SK-N-SH treated with all-trans-retinoic acid at 6 μM for 48 hours (cell line): ENCODE data around the gene DNASE1L3.

Experiments
- ATAC-seq: fragments of 200-7000 bp; cut with Tn5 transposase; 3 replicates; pipeline ENCODE4 v1.9.1; 2020; ENCODE audit warnings: mild to moderate bottlenecking, moderate library complexity
- ARNTL ChIP-seq: fragments of 450-650 bp; formaldehyde crosslinking; IDR thresholded peaks from 2 replicates; pipeline ENCODE4 v1.5.0; 2020; ENCODE audit warnings: low read depth, mild to moderate bottlenecking, moderate library complexity, borderline replicate concordance
- BACH2 ChIP-seq: fragments of 250-450 bp; sonication (Bioruptor Pico); IDR thresholded peaks from 2 replicates; pipeline ENCODE4 v1.9.0; 2021; ENCODE audit warnings: mild to moderate bottlenecking, borderline replicate concordance
- CSDC2 ChIP-seq: fragments of 250-450 bp; sonication (Bioruptor Pico); IDR thresholded peaks from 2 replicates; pipeline ENCODE4 v1.5.0; 2020; ENCODE audit warnings: mild to moderate bottlenecking, moderate library complexity
- ESRRG ChIP-seq: fragments of 250-450 bp; sonication (Bioruptor Pico); IDR thresholded peaks from 2 replicates; pipeline ENCODE4 v1.6.1; 2021; ENCODE audit warnings: mild to moderate bottlenecking
- GLIS3 ChIP-seq: fragments of 250-450 bp; sonication (Bioruptor Pico); IDR thresholded peaks from 2 replicates; pipeline ENCODE4 v1.5.0; 2020; ENCODE audit warnings: mild to moderate bottlenecking, moderate library complexity
- OSR1 ChIP-seq: fragments of 250-450 bp; sonication (Bioruptor Pico); IDR thresholded peaks from 2 replicates; pipeline ENCODE4 v1.8.0; 2022; ENCODE audit warnings: moderate library complexity, mild to moderate bottlenecking, inconsistent platforms
- POU6F1 ChIP-seq: fragments of 250-450 bp; sonication (Bioruptor Pico); IDR thresholded peaks from 2 replicates; pipeline ENCODE4 v1.8.0; 2021; ENCODE audit warnings: low read depth, mild to moderate bottlenecking, moderate library complexity, borderline replicate concordance
- PPARA ChIP-seq: fragments of 250-450 bp; sonication (Bioruptor Pico); IDR thresholded peaks from 2 replicates; pipeline ENCODE4 v1.5.0; 2020; ENCODE audit warnings: mild to moderate bottlenecking, borderline replicate concordance
- RARB ChIP-seq: fragments of 250-450 bp; sonication (Bioruptor Pico); IDR thresholded peaks from 2 replicates; pipeline ENCODE4 v1.8.0; 2021; ENCODE audit warnings: mild to moderate bottlenecking, moderate library complexity
- SNAI2 ChIP-seq: fragments of 250-450 bp; sonication (Bioruptor Pico); IDR thresholded peaks from 2 replicates; pipeline ENCODE4 v1.5.0; 2020; ENCODE audit warnings: mild to moderate bottlenecking, moderate library complexity
- TCF4 ChIP-seq: fragments of 250-450 bp; sonication (Bioruptor Pico); IDR thresholded peaks from 2 replicates; pipeline ENCODE4 v1.8.0; 2021; ENCODE audit warnings: mild to moderate bottlenecking, moderate library complexity, borderline replicate concordance
- TOX ChIP-seq: fragments of 250-450 bp; sonication (Bioruptor Pico); IDR thresholded peaks from 2 replicates; pipeline ENCODE4 v1.8.0; 2021; ENCODE audit warnings: mild to moderate bottlenecking, moderate library complexity, borderline replicate concordance
- TSHZ2 ChIP-seq: fragments of 250-450 bp; sonication (Bioruptor Pico); IDR thresholded peaks from 2 replicates; pipeline ENCODE4 v1.5.0; 2020; ENCODE audit warnings: mild to moderate bottlenecking, moderate library complexity
- ZC3H10 ChIP-seq: fragments of 250-450 bp; sonication (Bioruptor Pico); IDR thresholded peaks from 2 replicates; pipeline ENCODE4 v1.5.1; 2021; ENCODE audit warnings: mild to moderate bottlenecking, moderate library complexity
- ZFP3 ChIP-seq: fragments of 250-450 bp; sonication (Bioruptor Pico); IDR thresholded peaks from 2 replicates; pipeline ENCODE4 v1.5.0; 2020; ENCODE audit warnings: mild to moderate bottlenecking, moderate library complexity
- ZFP30 ChIP-seq: fragments of 450-650 bp; formaldehyde crosslinking; IDR thresholded peaks from 2 replicates; pipeline ENCODE4 v1.5.0; 2022; ENCODE audit warnings: mild to moderate bottlenecking, moderate library complexity
- ZNF565 ChIP-seq: fragments of 450-650 bp; formaldehyde crosslinking; conservative IDR thresholded peaks from 2 replicates; pipeline ENCODE4 v1.5.0; 2020; ENCODE audit warnings: low read depth, mild to moderate bottlenecking, moderate library complexity
- ZNF70 ChIP-seq: fragments of 450-650 bp; formaldehyde crosslinking; IDR thresholded peaks from 2 replicates; pipeline ENCODE4 v1.5.0; 2020; ENCODE audit warnings: mild to moderate bottlenecking, moderate library complexity
- ZNF8 ChIP-seq: fragments of 450-650 bp; formaldehyde crosslinking; IDR thresholded peaks from 2 replicates; pipeline ENCODE4 v1.5.0; 2020; ENCODE audit warnings: mild to moderate bottlenecking, moderate library complexity
- TF ChIP-seq, protein P1 (sequence below): fragments of 250-450 bp; sonication (Bioruptor Pico); IDR thresholded peaks from 2 replicates; pipeline ENCODE4 v1.8.0; 2020; ENCODE audit warnings: mild to moderate bottlenecking, moderate library complexity, borderline replicate concordance
- TF ChIP-seq, protein P2 (sequence below): fragments of 250-450 bp; sonication (Bioruptor Pico); IDR thresholded peaks from 2 replicates; pipeline ENCODE4 v1.5.1; 2021; ENCODE audit warnings: mild to moderate bottlenecking, moderate library complexity
- TF ChIP-seq, protein P3 (sequence below): fragments of 250-450 bp; sonication (Bioruptor Pico); IDR thresholded peaks from 2 replicates; pipeline ENCODE4 v1.5.1; 2020; ENCODE audit warnings: low read depth, mild to moderate bottlenecking, moderate library complexity

Gene DNASE1L3

DNA sequence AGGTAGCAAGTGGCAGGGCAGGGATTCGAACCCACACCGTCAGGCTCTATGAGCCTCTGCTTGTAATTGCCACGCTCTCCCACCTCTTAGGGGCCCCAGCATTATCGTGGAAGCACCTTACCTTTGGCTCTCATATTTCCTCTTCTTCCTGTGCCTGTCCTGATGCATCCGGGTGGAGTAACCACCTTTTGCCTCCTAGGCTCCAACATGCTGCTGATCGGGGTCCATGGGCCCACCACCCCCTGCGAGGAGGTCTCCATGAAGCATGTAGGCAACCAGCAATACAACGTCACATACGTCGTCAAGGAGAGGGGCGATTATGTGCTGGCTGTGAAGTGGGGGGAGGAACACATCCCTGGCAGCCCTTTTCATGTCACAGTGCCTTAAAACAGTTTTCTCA lies 40.4 kb downstream of the DNASE1L3 start:
- TF ChIP-seq TOX (CRISPR knock-in tag) = no peak
- TF ChIP-seq ESRRG (CRISPR knock-in tag) = no peak
- TF ChIP-seq OSR1 (CRISPR knock-in tag) = no peak
- TF ChIP-seq, protein P1, sequence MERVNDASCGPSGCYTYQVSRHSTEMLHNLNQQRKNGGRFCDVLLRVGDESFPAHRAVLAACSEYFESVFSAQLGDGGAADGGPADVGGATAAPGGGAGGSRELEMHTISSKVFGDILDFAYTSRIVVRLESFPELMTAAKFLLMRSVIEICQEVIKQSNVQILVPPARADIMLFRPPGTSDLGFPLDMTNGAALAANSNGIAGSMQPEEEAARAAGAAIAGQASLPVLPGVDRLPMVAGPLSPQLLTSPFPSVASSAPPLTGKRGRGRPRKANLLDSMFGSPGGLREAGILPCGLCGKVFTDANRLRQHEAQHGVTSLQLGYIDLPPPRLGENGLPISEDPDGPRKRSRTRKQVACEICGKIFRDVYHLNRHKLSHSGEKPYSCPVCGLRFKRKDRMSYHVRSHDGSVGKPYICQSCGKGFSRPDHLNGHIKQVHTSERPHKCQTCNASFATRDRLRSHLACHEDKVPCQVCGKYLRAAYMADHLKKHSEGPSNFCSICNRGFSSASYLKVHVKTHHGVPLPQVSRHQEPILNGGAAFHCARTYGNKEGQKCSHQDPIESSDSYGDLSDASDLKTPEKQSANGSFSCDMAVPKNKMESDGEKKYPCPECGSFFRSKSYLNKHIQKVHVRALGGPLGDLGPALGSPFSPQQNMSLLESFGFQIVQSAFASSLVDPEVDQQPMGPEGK (CRISPR knock-in tag) = no peak
- no peak for TF ChIP-seq ZNF70 (CRISPR knock-in tag)
- TF ChIP-seq, protein P2, sequence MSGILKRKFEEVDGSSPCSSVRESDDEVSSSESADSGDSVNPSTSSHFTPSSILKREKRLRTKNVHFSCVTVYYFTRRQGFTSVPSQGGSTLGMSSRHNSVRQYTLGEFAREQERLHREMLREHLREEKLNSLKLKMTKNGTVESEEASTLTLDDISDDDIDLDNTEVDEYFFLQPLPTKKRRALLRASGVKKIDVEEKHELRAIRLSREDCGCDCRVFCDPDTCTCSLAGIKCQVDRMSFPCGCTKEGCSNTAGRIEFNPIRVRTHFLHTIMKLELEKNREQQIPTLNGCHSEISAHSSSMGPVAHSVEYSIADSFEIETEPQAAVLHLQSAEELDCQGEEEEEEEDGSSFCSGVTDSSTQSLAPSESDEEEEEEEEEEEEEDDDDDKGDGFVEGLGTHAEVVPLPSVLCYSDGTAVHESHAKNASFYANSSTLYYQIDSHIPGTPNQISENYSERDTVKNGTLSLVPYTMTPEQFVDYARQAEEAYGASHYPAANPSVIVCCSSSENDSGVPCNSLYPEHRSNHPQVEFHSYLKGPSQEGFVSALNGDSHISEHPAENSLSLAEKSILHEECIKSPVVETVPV (CRISPR knock-in tag) = no peak
- TF ChIP-seq ZC3H10 = no peak
- no peak for TF ChIP-seq CSDC2 (CRISPR knock-in tag)
- TF ChIP-seq BACH2 = no peak
- TF ChIP-seq POU6F1 (CRISPR knock-in tag) = no peak
- no peak for TF ChIP-seq ZFP3
- no peak for TF ChIP-seq RARB
- no peak for TF ChIP-seq ZFP30 (CRISPR knock-in tag)
- TF ChIP-seq PPARA (CRISPR knock-in tag) = no peak
- TF ChIP-seq, protein P3, sequence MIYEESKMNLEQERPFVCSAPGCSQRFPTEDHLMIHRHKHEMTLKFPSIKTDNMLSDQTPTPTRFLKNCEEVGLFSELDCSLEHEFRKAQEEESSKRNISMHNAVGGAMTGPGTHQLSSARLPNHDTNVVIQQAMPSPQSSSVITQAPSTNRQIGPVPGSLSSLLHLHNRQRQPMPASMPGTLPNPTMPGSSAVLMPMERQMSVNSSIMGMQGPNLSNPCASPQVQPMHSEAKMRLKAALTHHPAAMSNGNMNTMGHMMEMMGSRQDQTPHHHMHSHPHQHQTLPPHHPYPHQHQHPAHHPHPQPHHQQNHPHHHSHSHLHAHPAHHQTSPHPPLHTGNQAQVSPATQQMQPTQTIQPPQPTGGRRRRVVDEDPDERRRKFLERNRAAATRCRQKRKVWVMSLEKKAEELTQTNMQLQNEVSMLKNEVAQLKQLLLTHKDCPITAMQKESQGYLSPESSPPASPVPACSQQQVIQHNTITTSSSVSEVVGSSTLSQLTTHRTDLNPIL (CRISPR knock-in tag) = no peak
- no peak for TF ChIP-seq GLIS3 (CRISPR knock-in tag)
- no peak for TF ChIP-seq ZNF565
- no peak for ATAC-seq

- TF ChIP-seq ZNF8 (CRISPR knock-in tag) (no peak), ZC3H10 (no peak), TOX (CRISPR knock-in tag) (no peak), ARNTL (CRISPR knock-in tag) (no peak), TSHZ2 (no peak), CSDC2 (CRISPR knock-in tag) (no peak), ZNF565 (no peak), ESRRG (CRISPR knock-in tag) (no peak), RARB (no peak), ZNF70 (CRISPR knock-in tag) (no peak), ZFP30 (CRISPR knock-in tag) (no peak), ZFP3 (no peak), SNAI2 (CRISPR knock-in tag) (no peak), TCF4 (no peak)
- TF ChIP-seq, protein P2 (CRISPR knock-in tag) = no peak
- TF ChIP-seq, protein P3 (CRISPR knock-in tag) = no peak
- TF ChIP-seq, protein P1 (CRISPR knock-in tag) = no peak
- ATAC-seq = no peak
Measured at GRCh38 chr3:58169371-58169770, 41.4 kb downstream of the DNASE1L3 start.
